Endothelial cell of umbilical vein (primary cell): ENCODE data around the gene CACNB1. TPM values are rescaled to one million over a fixed set of nuclear protein-coding genes. Genes with fewer than 3 reads are reported as not detected.

Experiments
- BruUV-seq: library from RNA; stranded (reverse); fragments of 400-500 nt; replicated peaks from 2 replicates; lab custom pipeline; 2021; lab: Mats Ljungman, UMichigan
- CTCF ChIA-PET: fragments of 300-600, 350-600 bp; sonication (Branson Sonifier 250); formaldehyde crosslinking; loops from one replicate; lab custom pipeline; 2021; ENCODE audit warnings: antibody characterized with exemption, inconsistent platforms; lab: Charles Lee
- POLR2A ChIA-PET: fragments of 300-600, 350-600 bp; sonication (Branson Sonifier 250); formaldehyde crosslinking; loops from one replicate; lab custom pipeline; 2021; ENCODE audit warnings: antibody characterized with exemption, inconsistent platforms; lab: Charles Lee
- DNase-seq: peaks from one replicate; pipeline ENCODE4 v3.0.0-alpha.2; 2011; ENCODE audit warnings: low read depth, low spot score
- FAIRE-seq: peaks from 2 replicates; lab custom pipeline; 2011; peaks lifted over from hg19 to GRCh38; lab: Jason Lieb, UNC
- H2AFZ ChIP-seq: 2 replicates; pipeline ENCODE4 v1.6.0; 2012; ENCODE audit warnings: low read depth, low read length, control low read depth, inconsistent platforms
- H3K27ac ChIP-seq: 2 replicates; pipeline ENCODE4 v1.5.1; 2011; ENCODE audit warnings: low read depth, mild to moderate bottlenecking, control low read depth, low read length, moderate library complexity; ENCODE audit not compliant: insufficient read depth
- H3K27me3 ChIP-seq, 2 experiments: 2 replicates each; pipeline versions ENCODE4 v1.6.0 to v1.6.1; 2011; ENCODE audit warnings: low read length in 2 of 2, mixed read lengths in 1 of 2; ENCODE audit not compliant: control insufficient read depth in 2 of 2, insufficient read depth in 2 of 2
- H3K36me3 ChIP-seq, 2 experiments: 2 replicates in 1 of 2; 3 replicates in 1 of 2; pipeline ENCODE4 v1.5.1; 2011; ENCODE audit warnings: low read length in 2 of 2, mild to moderate bottlenecking in 1 of 2, moderate library complexity in 1 of 2; ENCODE audit not compliant: control insufficient read depth in 2 of 2, insufficient read depth in 2 of 2; ENCODE audit errors: extremely low read depth in 1 of 2
- H3K4me1 ChIP-seq: 3 replicates; pipeline ENCODE4 v1.5.1; 2011; ENCODE audit warnings: mild to moderate bottlenecking, low read length; ENCODE audit not compliant: control insufficient read depth, insufficient read depth; ENCODE audit errors: extremely low read depth
- H3K4me2 ChIP-seq: 2 replicates; pipeline ENCODE4 v1.6.1; 2011; ENCODE audit warnings: low read length, control low read depth, mixed read lengths; ENCODE audit not compliant: insufficient read depth
- H3K4me3 ChIP-seq, 3 experiments: fragments of 200-600 bp in 1 of 3; sonication (generic), shearing (Covaris generic) in 1 of 3; replicated peaks in 1 of 3; 2 replicates each; pipeline ENCODE4 v1.5.1; 2011 to 2016; ENCODE audit warnings: control low read depth in 3 of 3, low read length in 3 of 3, mild to moderate bottlenecking in 2 of 3, inconsistent platforms in 1 of 3, low read depth in 1 of 3, moderate library complexity in 1 of 3; ENCODE audit not compliant: insufficient read depth in 1 of 3
- H3K79me2 ChIP-seq: 2 replicates; pipeline ENCODE4 v1.6.0; 2012; ENCODE audit warnings: low read length, inconsistent platforms; ENCODE audit not compliant: control insufficient read depth, insufficient read depth
- H3K9ac ChIP-seq: replicated peaks from 2 replicates; pipeline ENCODE3; 2011; ENCODE audit warnings: low read length, control low read depth; ENCODE audit not compliant: insufficient read depth; ENCODE audit errors: extremely low read depth
- H3K9me1 ChIP-seq: replicated peaks from 3 replicates; pipeline ENCODE4 v1.6.0; 2011; ENCODE audit warnings: mild to moderate bottlenecking, low read length; ENCODE audit not compliant: control insufficient read depth, insufficient read depth; ENCODE audit errors: extremely low read depth
- H3K9me3 ChIP-seq: replicated peaks from 2 replicates; pipeline ENCODE4 v1.5.1; 2012; ENCODE audit warnings: low read length, inconsistent platforms; ENCODE audit not compliant: control insufficient read depth, insufficient read depth
- H4K20me1 ChIP-seq: replicated peaks from 2 replicates; pipeline ENCODE3; 2011; ENCODE audit warnings: mild to moderate bottlenecking, low read length; ENCODE audit not compliant: control insufficient read depth, insufficient read depth; ENCODE audit errors: extremely low read depth
- CTCF ChIP-seq, 2 donors: IDR thresholded peaks; 1 replicate in 1 of 2; 2 replicates in 1 of 2; pipeline ENCODE4 v1.5.1; 2011; ENCODE audit warnings: low read length in 2 of 2, mild to moderate bottlenecking in 2 of 2, moderate library complexity in 2 of 2, control low read depth in 1 of 2, inconsistent platforms in 1 of 2, low read depth in 1 of 2; ENCODE audit not compliant: insufficient read depth in 1 of 2; ENCODE audit errors: extremely low read depth in 1 of 2
- EZH2 ChIP-seq: IDR thresholded peaks from 2 replicates; pipeline ENCODE4 v1.6.1; 2012; ENCODE audit warnings: borderline replicate concordance, low read depth, mild to moderate bottlenecking, moderate library complexity, low read length, inconsistent platforms; ENCODE audit not compliant: severe bottlenecking
- FOS ChIP-seq: IDR thresholded peaks from 2 replicates; pipeline ENCODE4 v1.6.1; 2011; ENCODE audit warnings: mild to moderate bottlenecking, low read length, moderate library complexity, borderline replicate concordance; ENCODE audit not compliant: insufficient read depth
- GATA2 ChIP-seq: IDR thresholded peaks from 2 replicates; pipeline ENCODE4 v1.7.0; 2011; ENCODE audit warnings: low read depth, mild to moderate bottlenecking, moderate library complexity, mixed read lengths, low read length; ENCODE audit not compliant: insufficient read length, insufficient read depth
- JUN ChIP-seq: IDR thresholded peaks from 2 replicates; pipeline ENCODE4 v1.6.1; 2011; ENCODE audit warnings: borderline replicate concordance, low read depth; ENCODE audit not compliant: insufficient read length, insufficient read depth
- MAX ChIP-seq: IDR thresholded peaks from 2 replicates; pipeline ENCODE4 v1.6.1; 2011; ENCODE audit not compliant: insufficient read depth, insufficient read length
- MYC ChIP-seq: IDR thresholded peaks from one replicate; pipeline ENCODE4 v1.6.1; 2011; ENCODE audit warnings: mild to moderate bottlenecking, low read depth, low read length
- POLR2A ChIP-seq: IDR thresholded peaks from 2 replicates; pipeline ENCODE4 v1.6.1; 2012; ENCODE audit warnings: low read depth, mild to moderate bottlenecking, control low read depth, low read length
- POLR2AphosphoS5 ChIP-seq: IDR thresholded peaks from 2 replicates; pipeline ENCODE4 v1.6.1; 2012; ENCODE audit warnings: low read depth, mild to moderate bottlenecking, control low read depth, low read length, moderate library complexity; ENCODE audit not compliant: insufficient read depth
- dilution Hi-C: fragments of 300-500 bp; cut with MboI; formaldehyde crosslinking; loops from one replicate; pipeline ENCODE4 v1.15.0; 2019; ENCODE audit warnings: low sequenced_read_pairs; ENCODE audit not compliant: extremely low pct_ligation_motif_present
- intact Hi-C: fragments of 100-400 bp; cut with micrococcal nuclease; formaldehyde crosslinking; loops from one replicate; pipeline ENCODE4 v1.10.0; 2022
- polyA plus RNA-seq, 4 experiments: library from polyadenylated mRNA; depleted of rRNA in 3 of 4; stranded (reverse) in 3 of 4; unstranded in 1 of 4; fragments of >200 nt; gene quantifications; 2 replicates each; pipeline versions ENCODE4 v1.2.1 to v1.2.3, GENCODE V29; 2011 to 2012; ENCODE audit warnings: missing spikeins in 1 of 4
- total RNA-seq: library from RNA; stranded (reverse); gene quantifications from 2 replicates; pipeline ENCODE4 v1.2.3, GENCODE V29; 2021

The CACNB1 gene
- total and polyA plus RNA-seq, 2 donors (not counting 3 experiments of a cell fraction or from before 2014, with no cell fraction given): 4.7 to 12.3 TPM

GRCh38 chr17:39170109-39170508 lies 27.4 kb downstream of the CACNB1 start:
- no peak for DNase-seq
- TF ChIP-seq FOS: no peak
- no peak for TF ChIP-seq MAX
- no peak for TF ChIP-seq GATA2
- no peak for TF ChIP-seq EZH2
- no peak for TF ChIP-seq POLR2A
- no peak for TF ChIP-seq JUN
- TF ChIP-seq CTCF (IDR thresholded peaks at IDR 0.05; ENCODE audit: extremely low read depth in 1 of 2, insufficient read depth in 1 of 2, low read depth in 1 of 2, low read length in 2 of 2): no peak
- no peak for TF ChIP-seq MYC
- TF ChIP-seq POLR2AphosphoS5: no peak
- no peak for FAIRE-seq
- intact Hi-C loops (no loop called here), dilution Hi-C loops (no loop called here)
- Histone ChIP-seq H3K4me1 (peaks cover 3% of the 10 kb centered on the region), H3K4me2 (no peak overlapping the region), H3K9me1 (no peaks in the 10 kb centered on the region), H2AFZ (no peak overlapping the region), H3K9ac (no peak overlapping the region), H3K36me3 (no peaks in the 10 kb centered on the region), H4K20me1 (no peaks in the 10 kb centered on the region), H3K4me3 (no peak overlapping the region), H3K27me3 (peaks cover 22 to 26% of the 10 kb centered on the region in 2 experiments), H3K27ac (no peak overlapping the region), H3K79me2 (no peaks in the 10 kb centered on the region), H3K9me3 (no peaks in the 10 kb centered on the region)
- ChIA-PET CTCF (interaction anchor here (1.2 to 11.0 kb wide), 3 partner anchors 9 to 186 kb away, joined by 3 to 130 read pairs (median 6); no protein-coding TSS in a partner anchor), POLR2A (no interaction called here)
- no TSS peak for BruUV-seq
